ENCODE results near the gene VTN.

GRCh38 chr17:28318759-28319597, 51.1 kb downstream of the VTN start, which contains the start of gene TMEM97:
- TF ChIP-seq CTCF (IDR thresholded peaks at IDR 0.05; ENCODE audit: extremely low read depth in 1 of 2, insufficient read depth in 1 of 2, low read depth in 1 of 2, low read length in 2 of 2) (no peak), POLR2A (IDR thresholded peaks at IDR 0.05; ENCODE audit: low read depth, low read length) (peak; percentile 47), MYC (IDR thresholded peaks at IDR 0.05; ENCODE audit: low read depth, low read length) (peak; percentile 62), POLR2AphosphoS5 (IDR thresholded peaks at IDR 0.05; ENCODE audit: insufficient read depth, low read depth, low read length) (peak; percentile 73), EZH2 (IDR thresholded peaks at IDR 0.05; ENCODE audit: borderline replicate concordance, low read depth, low read length, severe bottlenecking) (no peak), JUN (IDR thresholded peaks at IDR 0.05; ENCODE audit: borderline replicate concordance, insufficient read depth, insufficient read length, low read depth) (no peak)

Data from endothelial cell of umbilical vein (primary cell).